NCI-H748 (cell line): ENCODE measurements around the gene PCDHGA9.
"Not testable (repeated sequence)": the region's sequence is repeated elsewhere in the genome, so short reads cannot be mapped to it uniquely, and the experiment has no call there.

Experiments used
- DNase-seq: peaks from one replicate; lab custom pipeline; 2025; ENCODE audit not compliant: unreplicated experiment; lab: John Stamatoyannopoulos, UW

PCDHGA9 gene

GRCh38 chr5:141402553-141403243, at the start of gene PCDHGA9:
Gene PCDHGA9, plus strand, starts transcription at chr5:141402778. Its CDS starts 175 bp downstream, at chr5:141402953.
- DNase-seq = no peak

- DNase-seq = peak; percentile 4
Measured at GRCh38 chr5:141354900-141355469, 47.6 kb upstream of the PCDHGA9 start, which contains the start of gene PCDHGA4. Gene PCDHGA4, plus strand, starts transcription at chr5:141355021. Its CDS starts 87 bp downstream, at chr5:141355108.

- DNase-seq = no peak
Measured at GRCh38 chr5:141355641-141356040, 46.9 kb upstream of the PCDHGA9 start.

GRCh38 chr5:141356133-141356532, 46.4 kb upstream of the PCDHGA9 start:
- DNase-seq = no peak

GRCh38 chr5:141356950-141357349, 45.6 kb upstream of the PCDHGA9 start:
- DNase-seq = no peak

- no peak for DNase-seq
Measured at GRCh38 chr5:141359790-141360426, 42.7 kb upstream of the PCDHGA9 start, which contains the start of gene PCDHGB2. Gene PCDHGB2, plus strand, starts transcription at chr5:141359994. Its CDS starts 142 bp downstream, at chr5:141360136.

GRCh38 chr5:141360685-141361084, 41.9 kb upstream of the PCDHGA9 start:
- DNase-seq = no peak

- DNase-seq = no peak
Measured at GRCh38 chr5:141362719-141363118, 39.9 kb upstream of the PCDHGA9 start.

GRCh38 chr5:141363952-141364660, 38.5 kb upstream of the PCDHGA9 start, which contains the start of gene PCDHGA5:
Gene PCDHGA5, plus strand, starts transcription at chr5:141364162. Its CDS starts 169 bp downstream, at chr5:141364331.
- DNase-seq = no peak

- no peak for DNase-seq
Measured at GRCh38 chr5:141366016-141366896, 36.3 kb upstream of the PCDHGA9 start.

GRCh38 chr5:141369994-141370848, 32.4 kb upstream of the PCDHGA9 start, which contains the start of gene PCDHGB3:
Gene PCDHGB3, plus strand, starts transcription at chr5:141370242. Its CDS starts 153 bp downstream, at chr5:141370395.
- no peak for DNase-seq

- no peak for DNase-seq
Measured at GRCh38 chr5:141371572-141372475, 30.8 kb upstream of the PCDHGA9 start.

- DNase-seq = no peak
Measured at GRCh38 chr5:141373673-141374317, 28.8 kb upstream of the PCDHGA9 start, which contains the start of gene PCDHGA6. Gene PCDHGA6, plus strand, starts transcription at chr5:141373891. Its CDS starts 193 bp downstream, at chr5:141374084.

- DNase-seq = no peak
Measured at GRCh38 chr5:141374627-141375026, 28.0 kb upstream of the PCDHGA9 start.

GRCh38 chr5:141375444-141376155, 27.0 kb upstream of the PCDHGA9 start:
- not testable (repeated sequence) for DNase-seq

GRCh38 chr5:141382469-141383294, 19.9 kb upstream of the PCDHGA9 start, which contains the start of gene PCDHGA7:
Gene PCDHGA7, plus strand, starts transcription at chr5:141382742. Its CDS starts 158 bp downstream, at chr5:141382900.
- no peak for DNase-seq
